Measurements from ENCODE around the gene KCNG2.

GRCh38 chr18:79917169-79917852 is 119.6 kb downstream of the KCNG2 start:
- TF ChIP-seq CTCF (conservative IDR thresholded peaks at IDR 0.05) (no peak), ZFX (IDR thresholded peaks at IDR 0.05) (no peak)
